Measurements from ENCODE around the gene IL17RE. TPM values are rescaled to one million over a fixed set of nuclear protein-coding genes. Genes with fewer than 3 reads are reported as not detected.

The IL17RE gene
- total and polyA plus RNA-seq, 2 experiments from 2014 or later: 1.1 to 3.4 TPM

- ATAC-seq (no peak), DNase-seq (ENCODE audit: low spot score) (no peak)
- Histone ChIP-seq H3K27me3 (ENCODE audit: insufficient read depth) (peaks cover 13% of the 10 kb centered on the region; the same call in 1 of the 2 replicates), H3F3A (replicated peaks; ENCODE audit: low read depth) (peaks cover 4% of the 10 kb centered on the region; the same call in 1 of the 2 replicates), H3K27ac (ENCODE audit: low read depth) (no peak overlapping the region), H3K4me2 (peak overlapping the region; percentile 28; the same call in 1 of the 2 replicates), H3K79me2 (replicated peaks; ENCODE audit: insufficient read depth) (no peaks in the 10 kb centered on the region), H3K36me3 (ENCODE audit: insufficient read depth) (no peaks in the 10 kb centered on the region), H2AFZ (no peak overlapping the region), H3K4me3 (no peak overlapping the region), H3K9me2 (ENCODE audit: insufficient read depth) (no peaks in the 10 kb centered on the region), H4K20me1 (replicated peaks; ENCODE audit: insufficient read depth) (no peaks in the 10 kb centered on the region; the same call in 1 of the 2 replicates), H3K4me1 (ENCODE audit: insufficient read depth) (peaks cover 17% of the 10 kb centered on the region)
- H3K4me3 Mint-ChIP-seq: peak overlapping the region; percentile 19; the same call in 1 of the 3 replicates
- peaks cover 9% of the 10 kb centered on the region for H3K27me3 Mint-ChIP-seq (ENCODE audit: insufficient read depth, low read depth, poor library complexity)
- H3K9me3 Mint-ChIP-seq: no peaks in the 10 kb centered on the region
- H3K36me3 Mint-ChIP-seq (ENCODE audit: low read depth): peaks cover 3% of the 10 kb centered on the region; the same call in 1 of the 3 replicates
- H3K4me1 Mint-ChIP-seq: peaks cover 32% of the 10 kb centered on the region
- TF ChIP-seq ZNF114 (CRISPR knock-in tag; IDR thresholded peaks at IDR 0.05): no peak
- H3K27ac Mint-ChIP-seq: no peak overlapping the region
Measured at GRCh38 chr3:9955611-9956352, 53.1 kb downstream of the IL17RE start.

GRCh38 chr3:9957214-9957613 lies 54.6 kb downstream of the IL17RE start:
- no peaks in the 10 kb centered on the region for H3K36me3 ChIP-seq (ENCODE audit: insufficient read depth)
- no peaks in the 10 kb centered on the region; the same call in 1 of the 2 replicates for H4K20me1 ChIP-seq (replicated peaks; ENCODE audit: insufficient read depth)
- no peak overlapping the region for H3K4me2 ChIP-seq
- no peaks in the 10 kb centered on the region for H3K9me2 ChIP-seq (ENCODE audit: insufficient read depth)
- no peak overlapping the region for H3K4me3 ChIP-seq
- H3K4me1 Mint-ChIP-seq: peaks cover 23% of the 10 kb centered on the region
- TF ChIP-seq ZNF331 (CRISPR knock-in tag; IDR thresholded peaks at IDR 0.05; ENCODE audit: low read depth) (no peak), CTCF (conservative IDR thresholded peaks at IDR 0.05; ENCODE audit: low read depth in 2 of 2) (peak; percentile 25 to 34; a peak in 3 of 4 replicates)
- peaks cover 6% of the 10 kb centered on the region for H3K27me3 Mint-ChIP-seq (ENCODE audit: insufficient read depth, low read depth, poor library complexity)
- H3F3A ChIP-seq (replicated peaks; ENCODE audit: low read depth): peaks cover 4% of the 10 kb centered on the region; the same call in 1 of the 2 replicates
- no peak overlapping the region for H3K27ac ChIP-seq (ENCODE audit: low read depth)
- no peak overlapping the region for H2AFZ ChIP-seq
- H3K79me2 ChIP-seq (replicated peaks; ENCODE audit: insufficient read depth): no peaks in the 10 kb centered on the region
- DNase-seq (ENCODE audit: low spot score): peak; percentile 30
- peaks cover 12% of the 10 kb centered on the region for H3K4me1 ChIP-seq (ENCODE audit: insufficient read depth)
- H3K27ac Mint-ChIP-seq: no peak overlapping the region
- no peaks in the 10 kb centered on the region for H3K9me3 Mint-ChIP-seq
- H3K27me3 ChIP-seq (ENCODE audit: insufficient read depth): peaks cover 13% of the 10 kb centered on the region; the same call in 1 of the 2 replicates
- ATAC-seq: no peak
- no peaks in the 10 kb centered on the region; the same call in 2 of the 3 replicates for H3K36me3 Mint-ChIP-seq (ENCODE audit: low read depth)
- no peak overlapping the region for H3K4me3 Mint-ChIP-seq

- H3K4me2 ChIP-seq: no peak overlapping the region
- no peak for DNase-seq (ENCODE audit: low spot score)
- no peak overlapping the region for H3K4me3 ChIP-seq
- TF ChIP-seq REST (IDR thresholded peaks at IDR 0.05; ENCODE audit: unreplicated experiment): no peak
- TF ChIP-seq JUNB (IDR thresholded peaks at IDR 0.05; ENCODE audit: unreplicated experiment): no peak
- TF ChIP-seq ZNF331 (CRISPR knock-in tag; IDR thresholded peaks at IDR 0.05; ENCODE audit: low read depth): no peak
- no peak for TF ChIP-seq NANOG (IDR thresholded peaks at IDR 0.05; ENCODE audit: borderline replicate concordance)
- no peak overlapping the region for H2AFZ ChIP-seq
- Mint-ChIP-seq H3K4me1 (no peaks in the 10 kb centered on the region), H3K4me3 (no peak overlapping the region), H3K9me3 (no peaks in the 10 kb centered on the region), H3K27me3 (ENCODE audit: insufficient read depth, low read depth, poor library complexity) (no peaks in the 10 kb centered on the region), H3K27ac (no peak overlapping the region), H3K36me3 (ENCODE audit: low read depth) (peaks cover 25% of the 10 kb centered on the region; the same call in 2 of the 3 replicates)
- 0 out of 2 replicates have a peak, but pooled peaks cover 3% of the 10 kb centered on the region for H3K9me2 ChIP-seq (ENCODE audit: insufficient read depth)
- no peak for ATAC-seq
- H3K4me1 ChIP-seq (ENCODE audit: insufficient read depth): no peaks in the 10 kb centered on the region
- no peaks in the 10 kb centered on the region; the same call in 1 of the 2 replicates for H3F3A ChIP-seq (replicated peaks; ENCODE audit: low read depth)
- H4K20me1 ChIP-seq (replicated peaks; ENCODE audit: insufficient read depth): 0 out of 2 replicates have a peak, but pooled peaks cover 4% of the 10 kb centered on the region
- H3K79me2 ChIP-seq (replicated peaks; ENCODE audit: insufficient read depth): no peaks in the 10 kb centered on the region
- H3K36me3 ChIP-seq (ENCODE audit: insufficient read depth): peaks cover 8% of the 10 kb centered on the region; the same call in 1 of the 2 replicates
- H3K27ac ChIP-seq (ENCODE audit: low read depth): no peak overlapping the region
- no peaks in the 10 kb centered on the region for H3K27me3 ChIP-seq (ENCODE audit: insufficient read depth)
Measured at GRCh38 chr3:9965200-9965875, 62.7 kb downstream of the IL17RE start.
